GM23338 (cell line): Measurements from ENCODE around the gene BCL2. TPM values are rescaled to one million over a fixed set of nuclear protein-coding genes. Genes with fewer than 3 reads are reported as not detected.

Experiments
- ATAC-seq: fragments of 200-7000 bp; cut with Tn5 transposase; 3 replicates; pipeline ENCODE4 v1.9.1; 2020
- DNase-seq: peaks from one replicate; pipeline ENCODE4 v3.0.0-alpha.2; 2015; ENCODE audit warnings: low spot score
- H2AFZ ChIP-seq: fragments of 200-600 bp; sonication (generic); 2 replicates; pipeline ENCODE4 v1.8.0; 2016; ENCODE audit warnings: antibody characterized with exemption, mild to moderate bottlenecking, moderate library complexity
- H3F3A ChIP-seq: fragments of 200-600 bp; sonication (generic); replicated peaks from 2 replicates; pipeline ENCODE4 v1.8.0; 2017; ENCODE audit warnings: antibody characterized with exemption, mixed run types, low read depth
- H3K27ac ChIP-seq: fragments of 200-600 bp; sonication (generic); 2 replicates; pipeline ENCODE4 v1.6.1; 2016; ENCODE audit warnings: low read depth
- H3K27me3 ChIP-seq: fragments of 200-600 bp; sonication (generic); 2 replicates; pipeline ENCODE4 v1.8.0; 2016; ENCODE audit warnings: mild to moderate bottlenecking, mixed run types, moderate library complexity; ENCODE audit not compliant: insufficient read depth
- H3K36me3 ChIP-seq: fragments of 200-600 bp; sonication (generic); 2 replicates; pipeline ENCODE4 v1.8.0; 2016; ENCODE audit warnings: mild to moderate bottlenecking; ENCODE audit not compliant: insufficient read depth
- H3K4me1 ChIP-seq: fragments of 200-600 bp; sonication (generic); 2 replicates; pipeline ENCODE4 v1.8.0; 2016; ENCODE audit warnings: mild to moderate bottlenecking, moderate library complexity; ENCODE audit not compliant: insufficient read depth
- H3K4me2 ChIP-seq: fragments of 200-600 bp; sonication (generic); 2 replicates; pipeline ENCODE4 v1.7.1; 2017; ENCODE audit warnings: mixed run types
- H3K4me3 ChIP-seq: fragments of 200-600 bp; sonication (generic); 2 replicates; pipeline ENCODE4 v1.6.1; 2016; ENCODE audit warnings: mixed run types
- H3K79me2 ChIP-seq: fragments of 200-600 bp; sonication (generic); replicated peaks from 2 replicates; pipeline ENCODE4 v1.8.0; 2017; ENCODE audit warnings: mild to moderate bottlenecking; ENCODE audit not compliant: insufficient read depth
- H3K9me2 ChIP-seq: fragments of 200-600 bp; sonication (generic); 2 replicates; pipeline ENCODE4 v1.8.0; 2017; ENCODE audit not compliant: insufficient read depth
- H4K20me1 ChIP-seq: fragments of 200-600 bp; sonication (generic); replicated peaks from 2 replicates; pipeline ENCODE4 v1.8.0; 2017; ENCODE audit warnings: mild to moderate bottlenecking; ENCODE audit not compliant: insufficient read depth
- H3K27ac Mint-ChIP-seq: 2 replicates; pipeline ENCODE4 v1.8.0; 2020; ENCODE audit warnings: inconsistent platforms, mild to moderate bottlenecking, moderate library complexity, mixed read lengths
- H3K27me3 Mint-ChIP-seq: 3 replicates; pipeline ENCODE4 v1.8.0; 2022; ENCODE audit warnings: low read depth, mild to moderate bottlenecking, moderate library complexity, mixed read lengths, inconsistent platforms; ENCODE audit not compliant: insufficient read depth, poor library complexity
- H3K36me3 Mint-ChIP-seq: 3 replicates; pipeline ENCODE4 v1.8.0; 2021; ENCODE audit warnings: low read depth, mild to moderate bottlenecking, inconsistent platforms, moderate library complexity, mixed read lengths
- H3K4me1 Mint-ChIP-seq: 3 replicates; pipeline ENCODE4 v1.8.0; 2020; ENCODE audit warnings: mild to moderate bottlenecking, inconsistent platforms, mixed read lengths
- H3K4me3 Mint-ChIP-seq: 3 replicates; pipeline ENCODE4 v1.8.0; 2021; ENCODE audit warnings: moderate library complexity, mild to moderate bottlenecking, inconsistent platforms, mixed read lengths
- H3K9me3 Mint-ChIP-seq: 3 replicates; pipeline ENCODE4 v1.8.0; 2020; ENCODE audit warnings: moderate library complexity, mild to moderate bottlenecking, inconsistent platforms, mixed read lengths
- CREB1 ChIP-seq: fragments of 250-450 bp; sonication (Bioruptor Pico); IDR thresholded peaks from 2 replicates; pipeline ENCODE4 v1.5.0; 2020; ENCODE audit warnings: low read depth, mild to moderate bottlenecking, moderate library complexity
- EZH2 ChIP-seq: fragments of 200-600 bp; sonication (generic); IDR thresholded peaks from one replicate; pipeline ENCODE4 v1.8.0; 2017; ENCODE audit warnings: antibody characterized with exemption, mild to moderate bottlenecking, low read depth; ENCODE audit not compliant: unreplicated experiment
- EZH2phosphoT487 ChIP-seq: fragments of 200-600 bp; sonication (generic); IDR thresholded peaks from one replicate; pipeline ENCODE4 v1.8.1; 2018; ENCODE audit warnings: antibody characterized with exemption; ENCODE audit not compliant: unreplicated experiment
- JUNB ChIP-seq: IDR thresholded peaks from one replicate; pipeline ENCODE4 v1.6.1; 2016; ENCODE audit warnings: antibody characterized with exemption; ENCODE audit not compliant: unreplicated experiment
- NANOG ChIP-seq: IDR thresholded peaks from 2 replicates; pipeline ENCODE4 v1.6.1; 2016; ENCODE audit warnings: antibody characterized with exemption, borderline replicate concordance
- POLR2AphosphoS5 ChIP-seq: IDR thresholded peaks from 2 replicates; pipeline ENCODE4 v1.6.1; 2016; ENCODE audit warnings: antibody characterized with exemption, low read depth
- STAT1 ChIP-seq: IDR thresholded peaks from one replicate; pipeline ENCODE4 v1.6.1; 2016; ENCODE audit warnings: antibody characterized with exemption; ENCODE audit not compliant: unreplicated experiment
- ZNF114 ChIP-seq: fragments of 250-450 bp; sonication (Bioruptor Pico); IDR thresholded peaks from 2 replicates; pipeline ENCODE4 v1.5.0; 2020; ENCODE audit warnings: mild to moderate bottlenecking, moderate library complexity
- ZNF331 ChIP-seq: fragments of 250-450 bp; sonication (Bioruptor Pico); IDR thresholded peaks from 2 replicates; pipeline ENCODE4 v1.5.0; 2020; ENCODE audit warnings: low read depth, mild to moderate bottlenecking, moderate library complexity
- polyA plus RNA-seq: library from polyadenylated mRNA; unstranded; fragments of >200 nt; fragmentation: Nextera tagmentation; extraction: Ambion mirVana; gene quantifications from 2 replicates; pipeline ENCODE4 v1.2.1, GENCODE V29; 2016
- total RNA-seq: library from RNA; depleted of rRNA; stranded (reverse); fragments of >200 nt; shearing (Covaris generic); gene quantifications from 2 replicates; pipeline ENCODE4 v1.2.3, GENCODE V29; 2014
- TF ChIP-seq, protein P1 (sequence below): IDR thresholded peaks from one replicate; pipeline ENCODE4 v1.6.1; 2018; ENCODE audit warnings: antibody characterized with exemption; ENCODE audit not compliant: unreplicated experiment
- TF ChIP-seq, protein P2 (sequence below), 2 experiments: fragments of 200-600 bp in 1 of 2; sonication (generic) in 1 of 2; conservative IDR thresholded peaks; 2 replicates each; pipeline versions ENCODE4 v1.5.1 to v1.6.1; 2016 to 2017; ENCODE audit warnings: antibody characterized with exemption in 2 of 2, low read depth in 2 of 2, mild to moderate bottlenecking in 2 of 2, moderate library complexity in 1 of 2
- TF ChIP-seq, protein P3 (sequence below): IDR thresholded peaks from 2 replicates; pipeline ENCODE4 v1.6.1; 2016; ENCODE audit warnings: antibody characterized with exemption

BCL2 gene
- total and polyA plus RNA-seq, 2 experiments from 2014 or later = 1.2 to 4.0 TPM

- no peak for ATAC-seq
- Mint-ChIP-seq H3K27ac (no peak overlapping the region), H3K36me3 (no peaks in the 10 kb centered on the region), H3K4me1 (peaks cover 24% of the 10 kb centered on the region), H3K27me3 (peaks cover 4% of the 10 kb centered on the region), H3K4me3 (no peak overlapping the region), H3K9me3 (no peaks in the 10 kb centered on the region)
- no peaks in the 10 kb centered on the region for H3K27me3 ChIP-seq
- H3K79me2 ChIP-seq = no peaks in the 10 kb centered on the region
- H3F3A ChIP-seq = no peaks in the 10 kb centered on the region
- no peak overlapping the region for H3K4me3 ChIP-seq
- no peaks in the 10 kb centered on the region for H4K20me1 ChIP-seq
- no peaks in the 10 kb centered on the region for H3K36me3 ChIP-seq
- peaks cover 10% of the 10 kb centered on the region for H3K4me1 ChIP-seq
- TF ChIP-seq, protein P1, sequence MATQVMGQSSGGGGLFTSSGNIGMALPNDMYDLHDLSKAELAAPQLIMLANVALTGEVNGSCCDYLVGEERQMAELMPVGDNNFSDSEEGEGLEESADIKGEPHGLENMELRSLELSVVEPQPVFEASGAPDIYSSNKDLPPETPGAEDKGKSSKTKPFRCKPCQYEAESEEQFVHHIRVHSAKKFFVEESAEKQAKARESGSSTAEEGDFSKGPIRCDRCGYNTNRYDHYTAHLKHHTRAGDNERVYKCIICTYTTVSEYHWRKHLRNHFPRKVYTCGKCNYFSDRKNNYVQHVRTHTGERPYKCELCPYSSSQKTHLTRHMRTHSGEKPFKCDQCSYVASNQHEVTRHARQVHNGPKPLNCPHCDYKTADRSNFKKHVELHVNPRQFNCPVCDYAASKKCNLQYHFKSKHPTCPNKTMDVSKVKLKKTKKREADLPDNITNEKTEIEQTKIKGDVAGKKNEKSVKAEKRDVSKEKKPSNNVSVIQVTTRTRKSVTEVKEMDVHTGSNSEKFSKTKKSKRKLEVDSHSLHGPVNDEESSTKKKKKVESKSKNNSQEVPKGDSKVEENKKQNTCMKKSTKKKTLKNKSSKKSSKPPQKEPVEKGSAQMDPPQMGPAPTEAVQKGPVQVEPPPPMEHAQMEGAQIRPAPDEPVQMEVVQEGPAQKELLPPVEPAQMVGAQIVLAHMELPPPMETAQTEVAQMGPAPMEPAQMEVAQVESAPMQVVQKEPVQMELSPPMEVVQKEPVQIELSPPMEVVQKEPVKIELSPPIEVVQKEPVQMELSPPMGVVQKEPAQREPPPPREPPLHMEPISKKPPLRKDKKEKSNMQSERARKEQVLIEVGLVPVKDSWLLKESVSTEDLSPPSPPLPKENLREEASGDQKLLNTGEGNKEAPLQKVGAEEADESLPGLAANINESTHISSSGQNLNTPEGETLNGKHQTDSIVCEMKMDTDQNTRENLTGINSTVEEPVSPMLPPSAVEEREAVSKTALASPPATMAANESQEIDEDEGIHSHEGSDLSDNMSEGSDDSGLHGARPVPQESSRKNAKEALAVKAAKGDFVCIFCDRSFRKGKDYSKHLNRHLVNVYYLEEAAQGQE = no peak
- TF ChIP-seq, protein P2, sequence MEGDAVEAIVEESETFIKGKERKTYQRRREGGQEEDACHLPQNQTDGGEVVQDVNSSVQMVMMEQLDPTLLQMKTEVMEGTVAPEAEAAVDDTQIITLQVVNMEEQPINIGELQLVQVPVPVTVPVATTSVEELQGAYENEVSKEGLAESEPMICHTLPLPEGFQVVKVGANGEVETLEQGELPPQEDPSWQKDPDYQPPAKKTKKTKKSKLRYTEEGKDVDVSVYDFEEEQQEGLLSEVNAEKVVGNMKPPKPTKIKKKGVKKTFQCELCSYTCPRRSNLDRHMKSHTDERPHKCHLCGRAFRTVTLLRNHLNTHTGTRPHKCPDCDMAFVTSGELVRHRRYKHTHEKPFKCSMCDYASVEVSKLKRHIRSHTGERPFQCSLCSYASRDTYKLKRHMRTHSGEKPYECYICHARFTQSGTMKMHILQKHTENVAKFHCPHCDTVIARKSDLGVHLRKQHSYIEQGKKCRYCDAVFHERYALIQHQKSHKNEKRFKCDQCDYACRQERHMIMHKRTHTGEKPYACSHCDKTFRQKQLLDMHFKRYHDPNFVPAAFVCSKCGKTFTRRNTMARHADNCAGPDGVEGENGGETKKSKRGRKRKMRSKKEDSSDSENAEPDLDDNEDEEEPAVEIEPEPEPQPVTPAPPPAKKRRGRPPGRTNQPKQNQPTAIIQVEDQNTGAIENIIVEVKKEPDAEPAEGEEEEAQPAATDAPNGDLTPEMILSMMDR (conservative IDR thresholded peaks at IDR 0.05; ENCODE audit: low read depth in 2 of 2) = no peak
- TF ChIP-seq JUNB = no peak
- no peak for TF ChIP-seq ZNF114 (CRISPR knock-in tag)
- no peak for TF ChIP-seq POLR2AphosphoS5
- TF ChIP-seq STAT1 = no peak
- no peak for TF ChIP-seq ZNF331 (CRISPR knock-in tag)
- H3K4me2 ChIP-seq = no peak overlapping the region
- H2AFZ ChIP-seq = no peak overlapping the region
- H3K27ac ChIP-seq = no peak overlapping the region
- DNase-seq = no peak
- H3K9me2 ChIP-seq = no peaks in the 10 kb centered on the region
These were observed 174.8 kb downstream of the BCL2 start for GRCh38 chr18:63144748-63145147.

GRCh38 chr18:63143330-63143771 is 176.2 kb downstream of the BCL2 start:
- ATAC-seq (no peak), DNase-seq (no peak)
- no peaks in the 10 kb centered on the region for H3F3A ChIP-seq
- no peaks in the 10 kb centered on the region for H4K20me1 ChIP-seq
- no peaks in the 10 kb centered on the region for H3K9me3 Mint-ChIP-seq
- H3K36me3 ChIP-seq = no peaks in the 10 kb centered on the region
- H3K4me1 Mint-ChIP-seq = peaks cover 31% of the 10 kb centered on the region
- no peak overlapping the region for H3K4me2 ChIP-seq
- no peaks in the 10 kb centered on the region for H3K9me2 ChIP-seq
- no peak overlapping the region for H3K4me3 ChIP-seq
- H3K79me2 ChIP-seq = no peaks in the 10 kb centered on the region
- H3K27me3 Mint-ChIP-seq = peaks cover 4% of the 10 kb centered on the region
- peaks cover 19% of the 10 kb centered on the region for H3K4me1 ChIP-seq
- H3K36me3 Mint-ChIP-seq = no peaks in the 10 kb centered on the region
- no peak overlapping the region for H2AFZ ChIP-seq
- no peak overlapping the region for H3K4me3 Mint-ChIP-seq
- no peak overlapping the region for H3K27ac Mint-ChIP-seq
- no peak overlapping the region for H3K27ac ChIP-seq
- H3K27me3 ChIP-seq = no peaks in the 10 kb centered on the region
- TF ChIP-seq, protein P3, sequence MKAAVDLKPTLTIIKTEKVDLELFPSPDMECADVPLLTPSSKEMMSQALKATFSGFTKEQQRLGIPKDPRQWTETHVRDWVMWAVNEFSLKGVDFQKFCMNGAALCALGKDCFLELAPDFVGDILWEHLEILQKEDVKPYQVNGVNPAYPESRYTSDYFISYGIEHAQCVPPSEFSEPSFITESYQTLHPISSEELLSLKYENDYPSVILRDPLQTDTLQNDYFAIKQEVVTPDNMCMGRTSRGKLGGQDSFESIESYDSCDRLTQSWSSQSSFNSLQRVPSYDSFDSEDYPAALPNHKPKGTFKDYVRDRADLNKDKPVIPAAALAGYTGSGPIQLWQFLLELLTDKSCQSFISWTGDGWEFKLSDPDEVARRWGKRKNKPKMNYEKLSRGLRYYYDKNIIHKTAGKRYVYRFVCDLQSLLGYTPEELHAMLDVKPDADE = no peak
- TF ChIP-seq EZH2phosphoT487 = no peak
- TF ChIP-seq CREB1 (CRISPR knock-in tag) = no peak
- TF ChIP-seq NANOG = no peak
- TF ChIP-seq, protein P1 = no peak
- TF ChIP-seq EZH2 = no peak
- no peak for TF ChIP-seq ZNF114 (CRISPR knock-in tag)
